NT2/D1 (cell line): ENCODE results near the gene CYP4F11.

ENCODE experiments used
- SUZ12 ChIP-seq: IDR thresholded peaks from 2 replicates; pipeline ENCODE4 v1.6.1; 2011; ENCODE audit not compliant: insufficient read length, insufficient read depth; ENCODE audit errors: extremely low read depth
- ZNF274 ChIP-seq: IDR thresholded peaks from 2 replicates; pipeline ENCODE4 v1.6.1; 2011; ENCODE audit warnings: mild to moderate bottlenecking, low read depth, low read length

GRCh38 chr19:15869109-15869555 lies 65.2 kb downstream of the CYP4F11 start:
- no peak for TF ChIP-seq SUZ12
- TF ChIP-seq ZNF274 = no peak
